GM18505 (cell line): ENCODE measurements around the gene SPINT2.

ENCODE experiments used
- ATAC-seq: cut with Tn5 transposase; IDR thresholded peaks from one replicate; pipeline ENCODE4 v1.9.1; 2021; ENCODE audit not compliant: unreplicated experiment
- POLR2A ChIP-seq: IDR thresholded peaks from 4 replicates; pipeline ENCODE4 v1.6.1; 2011; ENCODE audit warnings: borderline replicate concordance; ENCODE audit not compliant: insufficient read depth, insufficient read length; ENCODE audit errors: extremely low read depth

The SPINT2 gene

GRCh38 chr19:38285567-38285966, 21.2 kb downstream of the SPINT2 start:
- ATAC-seq, result no peak
- TF ChIP-seq POLR2A, result no peak

- no peak for ATAC-seq
- TF ChIP-seq POLR2A, result no peak
Measured at GRCh38 chr19:38287604-38288003, 23.2 kb downstream of the SPINT2 start.

- no peak for TF ChIP-seq POLR2A
- no peak for ATAC-seq
Measured at GRCh38 chr19:38288123-38288855, 23.9 kb downstream of the SPINT2 start.

GRCh38 chr19:38289955-38290354, 25.6 kb downstream of the SPINT2 start:
- no peak for TF ChIP-seq POLR2A
- ATAC-seq, result no peak

- TF ChIP-seq POLR2A, result no peak
- ATAC-seq, result no peak
Measured at GRCh38 chr19:38290631-38291147, 26.3 kb downstream of the SPINT2 start.

- no peak for TF ChIP-seq POLR2A
- no peak for ATAC-seq
Measured at GRCh38 chr19:38291855-38292254, 27.5 kb downstream of the SPINT2 start.

DNA sequence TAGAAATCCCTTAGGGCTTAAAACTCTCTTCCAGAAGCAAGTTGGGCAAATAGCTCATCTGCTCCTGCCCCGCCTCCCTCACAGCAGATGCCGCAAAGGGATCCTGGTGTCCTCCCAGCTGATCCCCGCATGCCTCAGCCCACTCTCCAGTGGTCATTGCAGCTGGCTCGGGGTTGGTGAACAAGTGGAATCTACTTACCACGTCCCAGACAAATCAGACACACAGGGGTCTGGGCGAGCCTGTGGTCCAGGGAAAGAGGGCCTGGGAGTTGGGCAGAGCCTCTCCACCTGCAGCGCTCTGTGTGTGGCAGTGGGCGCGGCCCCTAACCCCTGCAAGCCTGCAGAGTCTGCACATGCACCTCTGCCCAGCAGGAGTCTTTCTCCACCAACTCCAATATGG, 28.9 kb downstream of the SPINT2 start:
- no peak for TF ChIP-seq POLR2A
- ATAC-seq, result no peak

DNA sequence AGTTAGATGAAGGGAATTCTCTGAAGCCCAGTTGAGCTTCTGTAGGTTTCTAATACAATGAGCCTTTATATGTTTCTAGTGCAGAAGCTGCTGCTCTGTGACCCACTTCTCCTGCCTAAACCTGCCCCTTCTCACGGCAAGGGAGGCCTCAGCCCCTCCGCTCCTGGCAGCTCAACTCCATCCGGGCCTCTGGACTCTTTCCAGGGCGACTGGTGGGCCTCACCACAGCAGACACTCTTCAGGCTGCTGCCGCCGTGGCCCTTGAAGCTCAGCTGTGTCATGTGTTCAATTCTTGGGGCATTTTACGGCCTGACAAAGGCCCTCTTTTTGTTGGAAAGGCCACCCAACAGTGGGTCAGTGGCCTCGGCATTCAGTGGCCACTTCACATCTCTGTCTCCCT, 29.7 kb downstream of the SPINT2 start:
- no peak for ATAC-seq
- TF ChIP-seq POLR2A, result no peak

DNA sequence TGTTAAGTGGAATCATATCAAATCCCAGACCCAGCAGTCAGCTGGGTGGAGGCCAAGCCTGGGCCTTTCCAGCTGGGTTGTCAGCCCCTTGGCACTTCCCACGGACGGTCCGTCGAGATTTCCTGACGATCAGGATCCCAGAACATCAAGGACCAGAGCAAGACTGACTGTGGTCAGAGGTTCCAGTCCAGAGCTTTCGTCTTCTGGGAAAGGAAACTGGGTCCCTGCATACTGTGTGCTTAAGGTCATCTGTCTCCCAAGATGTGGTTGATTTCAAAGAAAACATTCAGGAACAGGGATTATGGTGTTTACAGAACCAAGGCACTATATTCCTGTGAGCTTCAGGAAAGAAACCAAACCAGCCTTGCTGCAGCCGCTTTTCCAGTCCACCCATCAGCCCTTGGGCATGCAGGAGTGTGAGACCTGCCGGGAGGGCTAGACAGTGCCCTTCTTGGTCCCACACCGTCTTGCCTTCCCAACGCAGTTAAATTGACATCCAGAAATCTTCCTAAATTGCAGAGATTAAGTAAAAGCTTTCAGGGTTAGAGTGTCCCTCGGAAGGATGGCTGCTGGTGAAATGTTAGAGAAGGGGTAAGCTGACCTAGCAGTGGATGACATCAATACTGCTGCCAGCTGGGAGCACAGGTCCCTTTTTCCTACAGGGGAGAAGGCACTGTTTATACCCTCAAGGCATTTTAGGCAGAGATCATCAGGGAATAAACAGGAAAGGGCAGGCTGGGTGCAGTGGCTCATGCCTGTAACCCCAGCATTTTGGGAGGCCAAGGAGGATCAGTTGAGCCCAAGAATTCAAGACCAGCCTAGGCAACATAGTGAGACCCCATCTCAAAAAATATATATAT, 34.7 kb downstream of the SPINT2 start:
- no peak for ATAC-seq
- no peak for TF ChIP-seq POLR2A

DNA sequence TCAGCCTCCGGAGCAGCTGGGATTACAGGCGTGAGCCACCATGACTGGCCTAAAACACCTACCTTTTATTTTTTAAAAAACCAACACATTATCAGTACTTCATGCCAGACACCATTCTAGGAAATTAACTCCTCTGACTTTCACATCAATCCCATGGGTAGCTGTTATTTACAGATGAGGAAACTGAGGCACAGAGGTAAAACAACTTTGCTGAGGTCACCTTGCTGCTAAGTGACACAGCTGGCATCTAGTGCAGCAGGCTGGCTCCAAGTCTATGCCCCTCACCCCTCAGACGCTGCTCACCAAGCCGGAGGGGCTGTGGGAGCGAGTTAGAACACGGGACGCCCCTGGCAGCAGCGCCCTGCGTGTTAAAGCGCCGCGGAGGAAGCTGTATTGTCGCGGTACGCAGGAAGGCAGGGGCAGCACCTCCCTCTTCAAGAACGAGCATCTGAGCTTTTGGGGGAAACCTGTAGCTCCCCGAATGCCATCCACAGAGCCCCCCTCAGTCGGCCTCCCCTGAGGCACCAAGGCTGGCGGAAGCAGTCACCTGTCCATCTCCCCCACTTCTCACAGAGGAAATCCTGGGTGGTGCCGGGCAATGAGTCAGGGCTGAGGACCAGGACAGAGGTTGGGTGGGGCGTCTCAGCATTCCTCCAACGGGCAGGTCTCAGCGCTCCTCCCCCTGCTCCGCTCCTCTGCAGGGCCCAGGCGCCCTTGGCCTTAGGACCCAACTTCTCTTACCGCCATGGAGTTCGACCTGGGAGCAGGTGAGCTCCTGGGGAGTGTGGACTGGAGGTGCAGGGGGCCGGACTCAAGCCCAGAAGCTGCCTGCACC, 39.4 kb downstream of the SPINT2 start, which contains the start of gene C19orf33:
Gene C19orf33 (plus strand): TSS at position 735 of the 835 bp plus-strand sequence. CDS start 11 bp downstream, at position 746.
- ATAC-seq, result no peak
- TF ChIP-seq POLR2A, result no peak

DNA sequence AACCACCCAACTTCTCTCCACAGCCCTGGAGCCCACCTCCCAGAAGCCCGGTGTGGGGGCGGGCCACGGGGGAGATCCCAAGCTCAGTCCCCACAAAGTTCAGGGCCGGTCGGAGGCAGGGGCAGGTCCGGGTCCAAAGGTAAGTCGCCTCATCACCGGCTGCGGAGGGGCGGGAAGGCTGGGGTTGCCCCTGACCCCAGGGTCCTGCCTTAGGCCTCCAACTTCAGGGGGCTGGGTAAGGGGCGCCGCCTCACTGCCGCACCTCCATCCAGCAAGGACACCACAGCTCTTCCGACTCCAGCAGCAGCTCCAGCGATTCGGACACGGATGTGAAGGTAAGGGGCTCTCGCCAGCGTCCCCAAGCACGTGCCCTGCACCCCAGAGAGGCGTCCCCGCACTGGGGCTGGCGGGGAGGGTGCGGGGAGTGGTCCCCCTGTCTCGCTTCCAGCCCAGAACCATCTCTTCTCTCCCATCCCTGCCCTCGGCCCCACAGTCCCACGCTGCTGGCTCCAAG, 40.0 kb downstream of the SPINT2 start:
- no peak for ATAC-seq
- no peak for TF ChIP-seq POLR2A

DNA sequence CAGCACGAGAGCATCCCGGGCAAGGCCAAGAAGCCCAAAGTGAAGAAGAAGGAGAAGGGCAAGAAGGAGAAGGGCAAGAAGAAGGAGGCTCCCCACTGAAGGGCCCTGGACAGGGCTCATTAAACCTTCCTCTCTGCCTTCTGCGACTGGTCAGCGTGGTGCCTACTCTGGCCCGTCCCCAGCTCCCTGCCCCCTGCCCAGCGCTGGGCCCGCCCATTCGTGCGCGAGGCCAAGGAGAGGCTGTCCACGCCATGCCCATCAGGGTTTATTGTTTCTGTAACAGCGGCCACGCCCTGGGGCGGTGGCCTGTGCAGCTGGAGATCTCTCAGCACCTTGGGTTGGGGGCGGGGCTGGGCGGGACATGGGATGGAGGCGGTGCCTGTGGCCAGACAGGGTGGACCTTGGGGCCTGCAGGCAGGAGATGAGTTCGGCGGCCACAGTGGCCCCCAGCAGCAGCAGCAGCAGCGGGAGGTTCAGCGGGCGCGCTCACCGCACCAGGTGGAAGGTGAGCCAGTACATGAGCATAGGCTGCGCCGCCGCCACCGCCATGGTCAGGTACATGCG, 40.6 kb downstream of the SPINT2 start:
- ATAC-seq, result no peak
- TF ChIP-seq POLR2A, result no peak
